ENCODE results near the gene STC2.

GRCh38 chr5:173355561-173355960, 27.3 kb upstream of the STC2 start:
- TF ChIP-seq TAF7 (optimal IDR thresholded peaks at IDR 0.05; ENCODE audit: borderline replicate concordance, low read depth, low read length), result no peak
- no peak for TF ChIP-seq SRF (IDR thresholded peaks at IDR 0.05; ENCODE audit: low read depth, low read length)
- TF ChIP-seq PHF8 (conservative IDR thresholded peaks at IDR 0.05; ENCODE audit: low read depth, low read length), result no peak
- TF ChIP-seq TAF1 (IDR thresholded peaks at IDR 0.05; ENCODE audit: low read depth, low read length), result no peak
- TF ChIP-seq JUN (IDR thresholded peaks at IDR 0.05; ENCODE audit: low read depth, low read length), result no peak
- no peak for TF ChIP-seq RXRA (IDR thresholded peaks at IDR 0.05; ENCODE audit: insufficient read depth, low read depth, low read length)
- TF ChIP-seq EP300 (IDR thresholded peaks at IDR 0.05; ENCODE audit: borderline replicate concordance in 1 of 2, low read depth in 2 of 2, low read length in 2 of 2), result no peak
- TF ChIP-seq, protein P1, sequence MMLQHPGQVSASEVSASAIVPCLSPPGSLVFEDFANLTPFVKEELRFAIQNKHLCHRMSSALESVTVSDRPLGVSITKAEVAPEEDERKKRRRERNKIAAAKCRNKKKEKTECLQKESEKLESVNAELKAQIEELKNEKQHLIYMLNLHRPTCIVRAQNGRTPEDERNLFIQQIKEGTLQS (IDR thresholded peaks at IDR 0.05; ENCODE audit: insufficient read depth, low read depth, low read length), result no peak
